ENCODE results near the gene NES.
"Not testable (repeated sequence)": the region's sequence is repeated elsewhere in the genome, so short reads cannot be mapped to it uniquely, and the experiment has no call there.

The NES gene

DNA sequence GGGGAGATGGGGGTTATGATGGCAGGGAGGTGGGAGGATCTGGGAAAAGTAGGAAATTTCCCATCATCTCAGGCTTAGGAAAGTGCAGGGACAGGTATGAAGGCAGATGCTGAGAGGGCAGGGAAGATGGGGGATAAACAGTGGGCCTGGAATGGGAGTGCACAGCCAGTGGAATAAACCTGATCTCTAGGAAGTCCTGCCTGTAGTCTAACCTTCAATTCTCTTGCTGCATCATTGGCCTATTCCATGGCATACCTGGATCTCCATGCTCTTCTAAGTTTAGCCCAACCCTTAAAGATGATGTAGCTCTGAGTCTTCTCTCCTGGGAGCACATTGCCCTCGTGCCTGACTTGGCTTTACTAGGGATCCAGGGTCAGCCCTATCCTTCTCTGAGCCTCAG, 32.6 kb downstream of the NES start:
- DNase-seq (ENCODE audit: low read depth in 2 of 2): no peak

DNA sequence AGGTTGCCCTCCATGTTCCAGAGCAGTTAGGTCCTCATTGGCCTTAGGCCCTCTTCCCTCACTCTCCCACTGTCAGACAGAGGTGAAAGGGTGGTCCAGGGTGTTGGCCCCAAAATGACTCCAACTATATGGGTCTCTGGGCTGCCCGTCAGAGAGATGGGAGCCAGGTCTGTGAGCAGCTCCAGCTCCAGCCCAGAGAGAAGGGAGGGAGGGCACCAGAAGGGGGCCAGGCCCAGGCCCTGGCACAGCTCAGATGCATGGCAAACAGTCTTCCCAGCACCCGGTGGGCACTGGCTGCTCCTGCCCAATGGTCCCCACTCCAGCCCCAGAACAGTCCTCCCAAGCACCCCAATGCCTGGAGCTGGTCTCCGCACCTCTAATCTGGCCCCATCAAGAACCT, 33.1 kb downstream of the NES start:
- DNase-seq (ENCODE audit: low read depth in 2 of 2): no peak

DNA sequence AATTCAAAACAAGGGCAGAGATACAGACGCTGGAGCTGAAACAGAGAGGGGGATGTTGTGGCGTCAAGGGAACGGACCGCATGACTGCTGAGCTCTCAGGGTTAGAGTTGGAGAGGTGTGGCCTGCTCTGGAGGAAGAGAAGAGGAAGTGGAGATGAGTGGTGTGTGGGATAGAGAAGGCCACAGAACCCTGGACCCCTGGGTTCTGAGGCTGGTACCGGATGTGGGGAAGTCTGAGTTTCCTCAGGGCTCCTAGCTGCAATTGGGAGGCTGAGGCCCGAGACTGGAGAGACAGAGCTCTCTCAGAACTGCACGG, 33.5 kb downstream of the NES start:
- DNase-seq (ENCODE audit: low read depth in 2 of 2): no peak

DNA sequence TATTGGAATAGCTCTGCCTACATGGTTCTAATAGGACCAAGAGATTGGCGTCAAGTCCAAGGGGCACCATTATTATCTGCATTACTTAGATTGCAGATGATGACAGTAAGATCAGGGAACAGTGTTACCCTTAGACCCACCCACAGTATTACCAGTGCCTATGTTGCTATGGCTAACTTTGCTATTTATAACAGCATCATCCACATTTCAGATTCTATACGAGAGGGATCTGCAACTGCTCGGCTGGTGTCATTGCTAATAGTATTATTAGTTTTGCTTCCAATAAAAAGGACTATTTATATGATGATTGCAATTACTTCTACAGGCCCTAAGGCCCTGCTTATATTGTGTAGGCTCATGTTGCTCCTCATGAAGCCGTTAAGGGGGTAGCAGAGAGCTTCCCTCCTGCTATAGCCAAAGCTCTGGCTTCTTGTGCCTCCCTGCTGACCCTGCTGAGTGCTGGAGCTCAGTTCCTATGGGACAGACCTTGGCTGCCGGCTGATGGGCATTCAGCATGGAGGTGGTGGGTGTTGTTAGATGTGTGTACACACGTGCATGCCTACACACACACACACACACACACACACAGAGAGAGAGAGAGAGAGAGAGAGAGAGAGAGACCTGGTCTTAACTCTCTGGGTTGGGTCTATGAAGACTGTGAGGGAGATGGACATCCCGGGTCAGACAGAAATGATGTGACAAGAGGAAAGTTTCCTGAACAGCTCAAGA, 34.0 kb downstream of the NES start:
- DNase-seq (ENCODE audit: low read depth in 2 of 2): no peak

DNA sequence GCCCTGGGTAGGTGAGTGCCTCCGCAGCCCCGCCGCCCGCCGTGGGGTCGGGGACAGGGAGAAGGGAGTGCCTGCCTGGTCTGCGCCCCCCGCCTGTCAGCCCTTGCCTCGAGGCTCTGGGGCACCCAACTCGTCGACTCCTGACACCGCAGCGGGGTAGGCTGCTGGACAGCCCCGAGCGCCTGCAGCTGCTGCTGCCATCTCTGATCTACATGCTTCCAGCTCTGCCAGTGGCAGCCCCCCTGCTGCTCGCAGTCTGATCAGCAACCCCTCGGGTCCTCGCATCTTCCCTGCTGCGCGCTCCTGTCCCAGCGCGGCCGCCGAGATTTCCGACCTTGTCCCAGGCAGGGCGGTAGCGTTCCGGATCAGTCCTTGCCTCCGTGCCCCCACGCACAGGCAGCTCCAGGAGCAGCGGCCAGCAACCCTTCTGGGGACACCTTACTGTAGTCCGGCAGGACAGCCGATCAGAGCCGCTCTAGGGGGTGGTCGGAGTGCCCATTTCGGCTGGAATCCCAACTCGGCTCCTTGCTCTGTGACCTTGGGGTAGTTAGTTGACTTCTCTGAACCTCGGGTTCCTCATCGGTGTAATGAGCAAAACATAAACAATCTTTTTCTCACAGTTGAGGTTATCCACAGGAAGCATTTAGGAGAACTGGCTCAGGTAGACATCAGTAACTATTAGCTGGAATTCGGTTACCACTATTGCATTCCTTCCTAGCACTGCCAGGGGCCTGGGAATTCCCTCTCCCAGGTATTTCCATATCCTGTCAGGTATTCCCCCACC, 34.8 kb downstream of the NES start:
- DNase-seq (ENCODE audit: low read depth in 2 of 2): no peak

DNA sequence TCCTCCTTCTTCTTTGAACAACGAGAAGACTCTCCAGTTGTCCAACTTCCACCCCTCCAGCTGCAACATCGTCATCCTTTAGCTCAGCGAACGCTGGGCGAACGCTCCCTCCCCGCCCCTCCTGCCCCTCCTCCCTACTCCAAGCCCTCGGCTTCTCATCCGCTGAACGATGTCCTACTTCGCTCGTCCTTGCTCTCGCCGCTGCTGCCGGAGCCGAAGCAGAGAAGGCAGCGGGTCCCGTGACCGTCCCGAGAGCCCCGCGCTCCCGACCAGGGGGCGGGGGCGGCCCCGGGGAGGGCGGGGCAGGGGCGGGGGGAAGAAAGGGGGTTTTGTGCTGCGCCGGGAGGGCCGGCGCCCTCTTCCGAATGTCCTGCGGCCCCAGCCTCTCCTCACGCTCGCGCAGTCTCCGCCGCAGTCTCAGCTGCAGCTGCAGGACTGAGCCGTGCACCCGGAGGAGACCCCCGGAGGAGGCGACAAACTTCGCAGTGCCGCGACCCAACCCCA, 35.4 kb downstream of the NES start, which contains the start of gene BCAN:
Gene BCAN (plus strand): TSS at position 357 of the 504 bp plus-strand sequence. CDS start 3,938 bp downstream, outside the sequence.
- no peak for DNase-seq (ENCODE audit: low read depth in 2 of 2)

DNA sequence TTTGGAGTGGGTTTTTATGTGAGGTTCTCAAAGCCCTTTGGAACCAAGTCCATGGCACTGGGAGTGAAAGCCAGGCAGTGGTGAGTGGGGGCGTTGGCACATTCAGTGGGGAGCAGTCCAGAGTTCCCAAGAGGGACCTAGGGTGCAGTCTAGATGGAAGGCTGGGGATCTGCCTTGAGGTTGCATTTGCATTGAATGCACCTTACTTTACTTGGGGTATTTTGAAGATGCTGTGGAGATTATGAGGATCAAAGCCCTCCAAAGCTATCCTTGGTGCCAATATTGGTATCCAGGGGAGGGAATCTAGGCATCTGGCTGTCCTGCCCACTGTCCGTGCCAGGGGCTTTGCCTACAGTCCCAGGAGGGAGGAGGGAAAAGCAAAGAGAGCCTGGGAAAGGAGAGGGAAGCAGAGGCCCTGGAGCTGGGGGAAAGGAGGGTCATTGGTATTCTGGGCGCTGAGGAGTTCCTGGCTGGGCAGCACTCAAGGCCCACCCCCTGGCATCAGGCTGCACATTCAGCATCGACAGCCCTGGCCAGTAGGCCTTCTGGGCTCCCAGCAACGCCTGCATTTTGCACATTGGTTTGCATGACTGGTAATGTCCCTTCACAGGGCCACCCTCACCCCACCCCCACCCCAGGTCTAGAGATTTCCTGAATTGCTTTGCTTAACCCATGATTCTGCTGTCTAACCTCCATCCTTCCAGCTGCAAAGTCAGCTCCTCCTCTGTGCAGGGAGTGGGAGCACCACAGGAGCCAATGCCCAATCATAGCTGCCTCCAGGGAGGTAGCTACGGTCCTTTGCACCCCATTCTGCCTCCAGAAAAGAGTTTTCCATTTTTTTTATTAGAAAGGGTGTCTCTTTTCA, 36.1 kb downstream of the NES start:
- DNase-seq (ENCODE audit: low read depth in 2 of 2): no peak

DNA sequence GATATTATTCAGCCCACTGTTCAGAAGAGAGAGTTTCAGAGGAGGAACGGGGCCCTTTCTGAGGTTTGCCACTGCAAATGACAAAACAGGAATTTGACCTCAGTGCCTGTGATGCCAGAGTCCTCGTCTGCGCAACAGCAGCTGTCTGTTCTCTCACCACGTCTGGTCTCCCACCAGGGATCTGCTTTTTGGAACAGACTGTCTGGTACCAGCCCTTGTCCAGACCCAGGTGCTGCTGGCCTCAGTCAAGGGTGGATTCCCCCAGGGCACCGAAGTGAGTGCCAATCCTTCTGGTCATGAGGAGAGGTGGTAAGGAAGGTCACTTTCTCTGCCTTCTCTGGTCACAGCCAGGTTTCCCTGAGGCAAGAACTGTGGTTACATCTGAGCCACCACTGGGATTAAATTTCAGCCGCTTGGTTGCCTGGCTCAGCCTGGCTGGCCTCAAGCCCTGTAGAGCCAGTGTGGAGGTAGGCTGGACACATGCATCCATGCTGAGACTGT, 37.6 kb downstream of the NES start:
- no peak for DNase-seq (ENCODE audit: low read depth in 2 of 2)

DNA sequence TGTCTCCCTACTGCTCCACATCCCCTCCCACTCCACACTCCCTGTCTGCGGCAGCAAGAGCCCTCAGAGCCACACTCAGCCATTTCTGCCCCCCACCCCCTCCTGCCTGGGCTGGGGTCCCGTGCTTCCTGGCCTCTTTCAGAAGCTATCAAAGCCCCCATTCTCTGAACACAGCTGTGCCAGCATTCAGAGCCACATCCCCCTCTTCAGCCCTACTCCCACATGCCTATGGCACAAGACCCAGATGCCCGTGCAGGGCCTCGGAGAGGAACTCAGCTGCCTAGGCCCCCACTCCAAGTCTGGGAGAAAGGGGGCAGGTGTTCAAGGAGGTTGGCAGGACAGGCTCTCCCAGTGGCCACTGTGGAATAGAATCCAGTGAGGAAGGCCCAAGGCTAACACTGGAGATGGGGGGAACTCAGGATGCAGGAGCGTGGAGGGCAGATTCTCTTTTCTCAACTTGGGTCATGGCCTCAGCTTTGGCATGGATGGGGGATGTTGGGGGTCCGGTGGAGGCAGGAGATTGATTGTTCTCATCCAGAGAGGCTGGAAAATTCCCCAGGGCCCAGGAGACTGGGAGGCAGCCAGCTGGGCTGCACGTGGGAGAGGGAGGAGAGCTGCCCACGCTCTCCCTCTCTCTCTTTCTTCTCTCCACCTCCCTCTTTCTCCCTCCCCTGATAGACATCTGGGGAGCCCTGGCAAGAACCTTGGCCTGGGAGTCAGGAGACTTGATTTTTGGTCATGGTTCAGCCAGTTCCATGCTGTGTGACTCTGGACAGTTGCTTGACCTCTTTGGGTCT, 38.8 kb downstream of the NES start:
- DNase-seq (ENCODE audit: low read depth in 2 of 2): no peak

DNA sequence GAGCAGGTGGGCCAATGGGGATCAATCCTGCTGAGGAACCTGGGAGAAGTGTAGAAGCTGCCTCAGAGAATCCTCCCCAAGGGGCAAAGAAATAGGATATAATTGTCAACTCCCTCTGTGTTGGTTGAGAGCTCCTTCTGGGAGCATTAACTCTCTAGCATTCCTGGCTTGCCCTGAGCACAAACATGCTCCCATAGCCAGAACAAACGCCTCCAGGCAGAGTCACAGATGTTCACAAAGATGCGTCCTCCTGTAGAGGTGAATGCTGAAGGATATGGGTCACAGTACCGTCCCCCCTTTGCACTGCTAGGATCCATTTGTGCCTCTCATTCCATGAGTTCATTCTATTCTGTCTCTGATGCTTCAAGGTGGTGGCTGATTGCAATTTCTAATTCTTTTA, 44.9 kb downstream of the NES start:
- no peak for DNase-seq (ENCODE audit: low read depth in 2 of 2)

DNA sequence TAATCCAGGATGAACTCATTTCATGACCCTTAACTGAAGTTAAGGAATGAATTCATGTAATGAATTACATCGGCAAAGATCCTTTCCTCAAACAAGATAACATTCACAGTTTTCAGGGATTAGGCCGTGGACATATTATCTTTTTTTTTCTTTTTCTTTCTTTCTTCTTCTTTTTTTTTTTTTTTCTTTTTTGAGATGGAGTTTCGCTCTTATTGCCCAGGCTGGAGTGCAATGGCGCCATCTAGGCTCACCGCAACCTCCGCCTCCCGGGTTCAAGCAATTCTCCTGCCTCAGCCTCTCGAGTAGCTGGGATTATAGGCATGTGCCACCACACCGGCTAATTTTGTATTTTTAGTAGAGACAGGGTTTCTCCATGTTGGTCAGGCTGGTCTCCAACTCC, 46.1 kb downstream of the NES start:
- not testable (repeated sequence) for DNase-seq (ENCODE audit: low read depth in 2 of 2)

DNA sequence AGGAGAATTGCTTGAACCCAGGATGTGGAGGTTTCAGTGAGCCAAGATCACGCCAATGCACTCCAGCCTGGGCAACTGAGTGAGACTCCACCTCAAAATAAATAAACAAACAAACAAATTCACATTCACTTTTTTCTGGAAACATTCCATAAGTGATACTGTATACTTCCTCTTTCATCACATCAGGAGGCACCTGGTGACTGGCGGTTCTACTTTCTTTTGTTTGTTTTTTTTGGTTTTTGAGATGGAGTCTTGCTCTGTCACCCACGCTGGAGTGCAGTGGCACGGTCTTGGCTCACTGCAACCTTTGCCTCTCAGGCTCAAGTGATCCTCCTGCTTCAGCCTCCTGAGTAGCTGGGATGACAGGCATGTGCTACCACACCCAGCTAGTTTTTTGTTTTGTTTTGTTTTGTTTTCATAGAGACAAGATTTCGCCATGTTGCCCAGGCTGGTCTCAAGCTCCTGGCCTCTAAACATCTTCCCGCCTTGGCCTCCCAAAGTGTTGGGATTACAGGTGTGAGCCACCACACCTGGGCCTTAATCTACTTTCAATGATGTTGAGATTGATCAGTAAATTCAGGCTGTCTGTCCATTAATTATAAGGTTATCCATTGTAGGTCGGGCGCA, 47.3 kb downstream of the NES start:
- no peak for DNase-seq (ENCODE audit: low read depth in 2 of 2)

DNA sequence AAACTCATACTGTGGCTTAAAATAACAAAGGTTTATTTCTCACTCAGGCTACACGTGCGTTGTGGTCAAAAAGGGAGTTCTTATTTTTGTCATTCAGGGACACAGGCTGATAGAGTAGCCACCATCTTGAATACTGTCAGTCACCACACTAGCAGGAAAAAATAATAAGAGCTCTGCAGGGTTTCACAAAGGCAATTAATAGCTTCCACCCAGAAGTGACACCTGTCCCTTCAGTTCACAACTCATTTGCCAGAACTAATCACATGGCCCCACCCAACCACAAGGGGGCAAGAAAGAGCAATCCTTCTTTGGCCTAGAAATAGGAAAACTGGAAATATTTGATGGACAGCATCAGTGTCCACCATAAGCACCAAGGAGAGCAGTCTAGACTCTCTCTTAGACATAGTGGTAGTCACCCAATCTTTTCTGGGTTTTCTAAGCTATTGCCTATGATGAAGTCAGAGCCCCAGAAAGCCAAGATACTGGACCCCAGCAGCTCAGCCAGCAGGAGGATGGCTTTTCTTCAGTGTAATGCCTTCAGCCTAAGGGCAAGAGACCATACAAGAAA, 49.8 kb downstream of the NES start:
- DNase-seq (ENCODE audit: low read depth in 2 of 2): no peak

DNA sequence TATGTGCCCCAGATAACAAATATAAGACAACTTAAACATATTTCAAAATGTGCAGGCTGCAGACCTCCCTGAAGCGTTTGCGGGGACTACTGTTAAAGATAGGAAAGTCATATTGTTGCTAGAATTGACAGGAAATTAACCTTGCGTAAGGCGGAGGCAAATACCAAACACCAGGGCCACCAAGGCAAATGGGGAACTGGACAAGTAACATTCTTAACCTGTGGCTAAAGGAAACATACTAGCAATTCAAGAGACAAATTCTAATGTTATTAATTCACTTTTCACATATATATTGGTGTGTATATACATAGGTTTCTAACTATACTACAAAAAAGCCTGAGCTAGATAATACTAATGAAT, 51.1 kb downstream of the NES start:
- DNase-seq (ENCODE audit: low read depth in 2 of 2): no peak

DNA sequence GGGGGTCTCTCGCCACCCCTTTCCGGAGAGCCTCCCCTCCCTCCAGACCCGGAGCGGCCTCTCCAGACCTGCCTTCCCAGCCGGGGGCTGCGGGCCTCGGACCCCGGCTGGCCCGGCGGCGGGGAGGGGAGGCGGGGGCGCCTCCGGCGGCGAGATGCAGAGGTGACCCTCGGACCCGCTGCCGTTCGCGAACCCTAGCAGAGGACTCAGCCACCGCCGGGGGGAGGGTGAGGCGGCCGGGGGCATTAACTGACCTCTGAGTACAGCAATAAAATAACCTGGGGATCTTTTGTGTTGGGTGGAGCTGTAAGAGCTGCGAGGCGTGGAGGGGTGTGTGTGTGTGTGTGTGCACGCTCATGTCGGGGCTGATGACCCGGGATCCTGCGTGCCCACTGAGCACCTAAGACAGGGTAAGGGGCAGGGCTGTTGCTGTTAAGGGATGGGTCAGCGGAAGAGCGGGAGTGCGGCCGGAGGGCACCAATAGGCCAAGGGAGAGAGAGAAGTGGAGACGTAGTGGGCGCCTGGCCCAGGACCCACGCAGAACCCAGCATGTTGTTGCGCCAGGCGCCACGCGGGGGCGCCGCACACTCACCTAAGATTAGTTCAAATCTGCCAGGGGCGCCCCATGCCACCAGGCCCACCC, 51.6 kb downstream of the NES start:
- peak; percentile 66 to 71 for DNase-seq (ENCODE audit: low read depth in 2 of 2)

DNA sequence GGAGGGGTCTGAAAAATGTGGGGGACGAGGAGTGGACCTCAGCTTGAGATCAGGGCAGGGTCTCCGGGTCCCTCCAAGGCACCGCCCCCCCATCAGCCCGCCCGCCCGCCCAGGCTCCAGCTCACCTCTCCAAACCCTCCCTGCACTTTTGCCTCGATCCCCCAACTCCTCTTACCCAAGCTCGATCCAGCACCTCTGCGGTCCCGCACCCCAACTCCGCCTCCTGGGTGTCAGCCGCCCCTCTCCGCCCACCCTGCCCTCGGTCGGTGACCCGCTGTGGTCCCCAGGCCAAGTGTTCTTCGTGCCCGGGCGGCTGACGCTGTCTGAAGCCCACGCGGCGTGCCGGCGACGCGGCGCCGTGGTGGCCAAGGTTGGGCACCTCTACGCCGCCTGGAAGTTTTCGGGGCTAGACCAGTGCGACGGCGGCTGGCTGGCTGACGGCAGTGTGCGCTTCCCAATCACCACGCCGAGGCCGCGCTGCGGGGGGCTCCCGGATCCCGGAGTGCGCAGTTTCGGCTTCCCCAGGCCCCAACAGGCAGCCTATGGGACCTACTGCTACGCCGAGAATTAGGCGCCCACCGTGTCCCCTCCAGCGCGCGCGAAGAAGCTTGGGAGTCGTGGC, 52.3 kb downstream of the NES start:
- no peak for DNase-seq (ENCODE audit: low read depth in 2 of 2)

DNA sequence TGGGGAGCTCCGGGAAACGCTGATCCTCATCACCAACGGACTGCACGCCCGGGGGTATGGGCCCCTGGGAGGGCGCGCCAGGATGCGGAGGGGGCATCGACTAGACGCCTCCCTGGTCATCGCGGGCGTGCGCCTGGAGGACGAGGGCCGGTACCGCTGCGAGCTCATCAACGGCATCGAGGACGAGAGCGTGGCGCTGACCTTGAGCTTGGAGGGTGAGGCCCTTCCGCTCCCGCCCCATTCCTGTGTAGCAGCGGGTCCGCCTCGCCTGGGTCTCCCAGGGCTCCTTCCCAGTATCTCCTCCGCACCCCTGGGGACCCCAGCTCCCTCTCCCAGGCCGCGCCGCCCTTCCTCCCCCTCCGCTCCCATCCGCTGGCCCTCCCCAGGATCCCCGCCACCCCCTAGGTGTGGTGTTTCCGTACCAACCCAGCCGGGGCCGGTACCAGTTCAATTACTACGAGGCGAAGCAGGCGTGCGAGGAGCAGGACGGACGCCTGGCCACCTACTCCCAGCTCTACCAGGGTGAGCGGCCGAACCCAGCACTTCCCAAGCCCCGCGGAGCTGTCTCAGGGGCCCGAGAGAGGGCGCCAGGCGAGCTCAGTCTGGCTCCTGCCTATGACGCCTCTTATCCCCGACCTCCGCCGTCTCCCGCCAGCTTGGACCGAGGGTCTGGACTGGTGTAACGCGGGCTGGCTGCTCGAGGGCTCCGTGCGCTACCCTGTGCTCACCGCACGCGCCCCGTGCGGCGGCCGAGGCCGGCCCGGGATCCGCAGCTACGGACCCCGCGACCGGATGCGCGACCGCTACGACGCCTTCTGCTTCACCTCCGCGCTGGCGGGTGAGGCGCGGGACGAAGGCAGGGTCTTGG, 53.0 kb downstream of the NES start:
- DNase-seq (ENCODE audit: low read depth in 2 of 2): peak in 1 of 2 donors; percentile 41

DNA sequence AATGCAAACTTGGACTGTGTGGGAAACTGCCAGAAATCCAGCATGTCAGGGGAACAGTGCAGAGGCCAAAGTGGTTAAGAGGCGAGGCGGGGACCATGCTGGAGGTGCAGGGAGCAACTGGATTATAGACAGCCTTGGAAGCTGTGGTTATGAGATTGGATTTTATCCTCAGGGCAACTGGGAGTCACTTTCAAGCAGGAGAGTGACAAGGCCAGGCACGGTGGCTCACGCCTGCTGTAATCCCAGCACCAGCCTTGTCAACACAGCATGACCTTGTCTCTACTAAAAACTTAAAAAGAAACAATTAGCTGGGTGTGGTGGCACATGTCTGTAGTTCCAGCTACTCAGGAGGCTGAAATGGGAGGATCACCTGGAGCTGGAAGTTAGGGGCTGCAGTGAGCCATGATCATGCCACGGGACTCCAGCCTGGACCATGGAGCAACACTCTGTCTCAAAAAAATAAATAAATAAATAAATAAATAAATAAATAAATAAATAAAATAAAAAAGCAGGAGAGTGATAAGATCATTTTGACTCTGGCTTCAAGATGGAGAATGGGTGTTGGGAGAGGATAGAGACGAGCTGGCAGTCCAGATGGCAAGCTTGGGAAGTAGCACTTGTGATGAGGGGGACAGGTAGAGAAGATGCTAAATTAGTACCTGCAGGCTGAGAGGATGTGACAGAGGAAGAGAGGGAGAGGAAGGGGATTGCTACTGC, 54.5 kb downstream of the NES start:
- DNase-seq (ENCODE audit: low read depth in 2 of 2): no peak

All from stimulated activated CD4-positive, alpha-beta T cell treated with anti-CD3 and anti-CD28 coated beads, Interleukin-1b, Interleukin-23, amount 100 ng/mL, for 4 hours (primary cell).